Measurements from ENCODE around the gene ZNF48. TPM values are rescaled to one million over a fixed set of nuclear protein-coding genes. Genes with fewer than 3 reads are reported as not detected.

The ZNF48 gene
- total RNA-seq = 1 to 10 TPM; 5.3 to 6.0 TPM

DNA sequence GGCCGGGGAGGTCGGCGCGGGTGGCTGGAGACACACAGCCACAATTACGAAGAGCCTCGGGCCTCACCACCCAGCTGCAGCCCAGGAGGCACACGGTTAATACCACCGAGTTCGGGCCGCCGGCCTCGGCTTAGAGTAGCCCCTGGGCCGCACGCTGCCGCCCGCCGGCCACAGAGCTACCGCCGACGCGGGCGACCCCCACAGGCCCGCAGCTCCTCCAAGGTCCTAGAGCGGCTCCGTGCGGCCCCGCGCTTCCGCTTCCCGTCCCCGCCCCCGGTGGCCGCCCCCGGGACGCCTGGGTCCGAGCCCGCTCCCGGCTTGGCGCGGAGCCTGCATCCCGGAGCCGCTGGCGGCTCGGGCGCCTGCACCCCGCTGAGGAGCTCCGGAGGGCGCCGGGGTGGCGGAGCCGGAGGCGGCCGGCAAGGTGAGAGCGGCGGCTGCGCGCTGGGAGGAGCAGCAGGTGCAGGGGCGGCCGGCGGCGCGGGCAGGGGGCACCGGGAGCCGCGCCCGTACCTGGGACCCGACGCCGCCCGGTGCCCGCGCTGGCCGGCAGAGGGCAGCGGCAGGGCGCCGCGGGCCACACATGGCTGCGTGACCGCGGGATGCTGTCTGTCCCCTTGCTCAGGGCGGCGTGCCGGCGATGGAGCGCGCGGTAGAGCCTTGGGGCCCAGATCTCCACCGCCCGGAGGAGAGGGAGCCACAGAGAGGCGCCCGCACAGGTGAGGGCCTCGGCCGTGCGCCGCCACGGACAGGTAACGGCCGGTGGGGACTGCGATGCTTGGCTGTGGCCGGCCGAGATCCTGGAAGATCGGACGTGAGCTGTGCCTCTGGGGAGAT lies at the start of gene ZNF48:
Gene ZNF48 (plus strand): TSS at position 266 of the 837 bp plus-strand sequence. CDS start 375 bp downstream, at position 641.
- DNase-seq = peak; percentile 54
- CTCF ChIA-PET = interaction anchor here (0.6 to 5.2 kb wide), 6 partner anchors 9 to 34 kb away, joined by 4 to 30 read pairs (median 8); partner anchors contain the start of genes DCTPP1, SEPTIN1 and ZNF771
- H3K4me1 Mint-ChIP-seq (ENCODE audit: low read depth) = peaks cover 32% of the 10 kb centered on the region
- no peaks in the 10 kb centered on the region for H3K9me3 Mint-ChIP-seq
- peak within 1 kb of the TSS; percentile 79 for H3K27ac Mint-ChIP-seq
- peaks cover 11% of the 10 kb centered on the region for H3K36me3 Mint-ChIP-seq (ENCODE audit: low read depth)
- no peaks in the 10 kb centered on the region for H3K27me3 Mint-ChIP-seq (ENCODE audit: low read depth)
- peak within 1 kb of the TSS; percentile 94 for H3K4me3 Mint-ChIP-seq
- intact Hi-C loops (cut with micrococcal nuclease) = no loop called here

- Mint-ChIP-seq H3K27me3 (ENCODE audit: low read depth) (no peaks in the 10 kb centered on the region), H3K4me1 (ENCODE audit: low read depth) (peaks cover 14% of the 10 kb centered on the region), H3K36me3 (ENCODE audit: low read depth) (peaks cover 5% of the 10 kb centered on the region), H3K9me3 (no peaks in the 10 kb centered on the region), H3K27ac (no peak overlapping the region), H3K4me3 (no peak overlapping the region)
- DNase-seq = no peak
- CTCF ChIA-PET = no interaction called here
- intact Hi-C loops (cut with micrococcal nuclease) = no loop called here
Observed at GRCh38 chr16:30346286-30346685, 48.9 kb upstream of the ZNF48 start.

GRCh38 chr16:30348113-30348512 lies 47.1 kb upstream of the ZNF48 start:
- no peak overlapping the region for H3K4me3 Mint-ChIP-seq
- H3K4me1 Mint-ChIP-seq (ENCODE audit: low read depth) = peaks cover 24% of the 10 kb centered on the region

GRCh38 chr16:30348929-30349328 lies 46.3 kb upstream of the ZNF48 start:
- no peak for DNase-seq
- H3K27me3 Mint-ChIP-seq (ENCODE audit: low read depth) = no peaks in the 10 kb centered on the region
- intact Hi-C loops (cut with micrococcal nuclease) = no loop called here
- no peak overlapping the region for H3K4me3 Mint-ChIP-seq
- H3K4me1 Mint-ChIP-seq (ENCODE audit: low read depth) = peaks cover 30% of the 10 kb centered on the region
- H3K36me3 Mint-ChIP-seq (ENCODE audit: low read depth) = peaks cover 19% of the 10 kb centered on the region
- no peaks in the 10 kb centered on the region for H3K9me3 Mint-ChIP-seq
- H3K27ac Mint-ChIP-seq = peak overlapping the region; percentile 65
- CTCF ChIA-PET = interaction anchor here (0.6 to 0.7 kb wide), 3 partner anchors 13 to 176 kb away, joined by 3 to 4 read pairs (median 3); no protein-coding TSS in a partner anchor

More at GRCh38 chr16:30348113-30348512, 47.1 kb upstream of the ZNF48 start:
- no peak for DNase-seq
- Mint-ChIP-seq H3K27me3 (ENCODE audit: low read depth) (no peaks in the 10 kb centered on the region), H3K27ac (no peak overlapping the region), H3K9me3 (no peaks in the 10 kb centered on the region), H3K36me3 (ENCODE audit: low read depth) (peaks cover 16% of the 10 kb centered on the region)
- intact Hi-C loops (cut with micrococcal nuclease) = no loop called here
- CTCF ChIA-PET = interaction anchor here (0.6 kb wide), 1 partner anchor 12 kb away, joined by 3 read pairs; no protein-coding TSS in a partner anchor

GRCh38 chr16:30349675-30350074 lies 45.5 kb upstream of the ZNF48 start:
- H3K9me3 Mint-ChIP-seq = no peaks in the 10 kb centered on the region
- H3K27ac Mint-ChIP-seq = peak overlapping the region; percentile 65
- DNase-seq = no peak
- intact Hi-C loops (cut with micrococcal nuclease) = no loop called here
- no peaks in the 10 kb centered on the region for H3K27me3 Mint-ChIP-seq (ENCODE audit: low read depth)
- peaks cover 37% of the 10 kb centered on the region for H3K4me1 Mint-ChIP-seq (ENCODE audit: low read depth)
- no peak overlapping the region for H3K4me3 Mint-ChIP-seq
- H3K36me3 Mint-ChIP-seq (ENCODE audit: low read depth) = peaks cover 23% of the 10 kb centered on the region
- CTCF ChIA-PET = no interaction called here

DNA sequence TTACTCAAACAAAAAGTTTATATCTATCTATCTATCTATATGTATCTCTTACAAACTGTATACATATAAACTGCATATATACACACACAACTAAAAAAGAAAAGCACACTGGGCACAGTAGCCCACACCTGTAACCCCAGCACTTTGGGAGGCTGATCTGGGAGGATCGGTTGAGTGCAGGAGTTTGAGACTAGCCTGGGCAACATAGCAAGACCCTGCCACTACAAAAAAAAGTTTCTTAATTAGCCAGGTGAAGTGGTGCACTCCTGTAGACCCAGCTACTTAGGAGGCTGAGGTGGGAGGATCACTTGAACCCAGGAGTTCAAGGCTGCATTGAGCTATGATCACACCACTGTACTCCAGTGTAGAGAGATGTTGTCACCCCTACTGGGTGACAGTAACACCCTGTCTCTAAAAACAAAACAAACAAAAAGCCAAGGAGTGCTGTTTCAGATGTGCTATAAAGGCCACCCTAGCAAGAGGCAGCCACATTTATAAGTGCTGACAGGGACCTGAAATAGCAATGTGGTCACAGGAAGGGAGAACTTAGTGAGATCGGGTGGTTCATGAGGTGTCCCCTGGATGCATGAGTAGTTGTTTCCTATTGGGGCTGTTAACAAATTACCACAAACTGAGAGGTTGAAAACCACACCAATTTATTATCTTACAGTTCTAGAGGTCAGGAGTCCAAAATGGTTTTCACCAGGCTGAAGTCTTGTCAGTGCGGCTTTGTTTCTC lies 44.9 kb upstream of the ZNF48 start:
- no peak for DNase-seq
- no peak overlapping the region for H3K4me3 Mint-ChIP-seq
- H3K27ac Mint-ChIP-seq = peak overlapping the region; percentile 74
- peaks cover 23% of the 10 kb centered on the region for H3K36me3 Mint-ChIP-seq (ENCODE audit: low read depth)
- H3K4me1 Mint-ChIP-seq (ENCODE audit: low read depth) = peaks cover 38% of the 10 kb centered on the region
- CTCF ChIA-PET = interaction anchor here (0.5 kb wide), 1 partner anchor 36 kb away, joined by 4 read pairs; no protein-coding TSS in a partner anchor
- intact Hi-C loops (cut with micrococcal nuclease) = no loop called here
- H3K9me3 Mint-ChIP-seq = no peaks in the 10 kb centered on the region
- H3K27me3 Mint-ChIP-seq (ENCODE audit: low read depth) = no peaks in the 10 kb centered on the region

DNA sequence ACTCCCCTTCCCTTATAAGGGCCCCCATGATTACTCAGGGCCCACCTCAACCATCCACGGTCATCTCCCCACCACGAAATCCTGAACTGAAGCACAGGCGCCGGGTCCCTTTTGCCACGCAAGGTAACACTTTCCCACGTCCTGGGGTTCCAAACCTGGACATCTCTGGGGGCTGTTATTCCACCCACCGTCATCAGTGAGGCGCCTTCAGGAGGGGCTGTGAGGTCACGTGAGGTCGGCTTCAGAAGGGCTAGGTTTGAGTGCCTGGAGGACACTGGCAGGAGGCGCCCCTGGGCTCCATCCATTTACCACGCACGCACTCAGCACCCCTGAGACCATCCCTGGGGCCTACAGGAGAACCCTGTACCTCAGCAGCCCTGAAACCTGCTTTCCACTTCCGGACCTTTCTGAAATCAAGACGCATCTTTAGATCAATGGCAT lies 44.2 kb upstream of the ZNF48 start:
- intact Hi-C loops (cut with micrococcal nuclease) = no loop called here
- H3K27me3 Mint-ChIP-seq (ENCODE audit: low read depth) = no peaks in the 10 kb centered on the region
- peaks cover 23% of the 10 kb centered on the region for H3K36me3 Mint-ChIP-seq (ENCODE audit: low read depth)
- no peak overlapping the region for H3K4me3 Mint-ChIP-seq
- no peak for DNase-seq
- H3K9me3 Mint-ChIP-seq = no peaks in the 10 kb centered on the region
- H3K27ac Mint-ChIP-seq = peak overlapping the region; percentile 74
- H3K4me1 Mint-ChIP-seq (ENCODE audit: low read depth) = peaks cover 42% of the 10 kb centered on the region
- CTCF ChIA-PET = interaction anchor here (0.5 kb wide), 1 partner anchor 35 kb away, joined by 4 read pairs; no protein-coding TSS in a partner anchor

- Mint-ChIP-seq H3K27me3 (ENCODE audit: low read depth) (no peaks in the 10 kb centered on the region), H3K9me3 (no peaks in the 10 kb centered on the region), H3K4me3 (no peak overlapping the region), H3K36me3 (ENCODE audit: low read depth) (peaks cover 23% of the 10 kb centered on the region), H3K27ac (no peak overlapping the region), H3K4me1 (ENCODE audit: low read depth) (peaks cover 48% of the 10 kb centered on the region)
- intact Hi-C loops (cut with micrococcal nuclease) = no loop called here
- CTCF ChIA-PET = no interaction called here
- no peak for DNase-seq
Observed at GRCh38 chr16:30351586-30352419, 43.4 kb upstream of the ZNF48 start.

GRCh38 chr16:30352488-30353401 lies 42.5 kb upstream of the ZNF48 start:
- CTCF ChIA-PET = no interaction called here

DNA sequence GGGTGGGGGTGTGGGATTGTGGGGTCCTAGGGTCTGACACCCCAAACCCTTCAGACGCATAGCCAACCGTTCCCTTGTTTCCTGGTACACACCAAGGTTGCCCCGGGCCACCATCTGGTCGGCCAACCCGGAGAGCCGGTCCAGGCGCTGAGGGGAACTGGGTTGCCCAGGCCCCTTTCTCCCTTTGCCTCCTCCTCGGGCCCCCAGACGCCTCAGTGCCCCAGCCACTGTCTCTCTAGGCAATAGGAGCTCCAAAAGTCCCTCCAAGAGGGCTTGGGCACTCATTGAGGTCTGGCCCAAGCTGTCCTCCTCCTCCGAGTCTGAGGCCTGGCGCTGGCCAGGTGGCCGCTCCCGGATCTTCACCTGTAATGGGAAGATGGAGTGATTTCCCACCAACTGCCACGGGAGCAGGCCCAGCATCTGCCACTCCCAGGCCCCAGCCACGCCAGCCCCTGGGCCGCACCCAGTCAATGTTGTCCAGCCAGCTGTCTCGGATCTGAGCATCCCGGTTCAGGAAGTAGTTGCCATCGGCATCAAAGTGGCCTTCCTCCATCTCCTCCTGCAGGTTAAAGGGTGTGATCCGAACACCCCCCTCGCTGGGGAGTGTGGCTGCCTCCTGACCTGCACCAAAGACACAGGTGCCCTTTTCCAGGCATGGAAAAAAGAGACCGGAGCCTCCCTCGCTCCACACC lies 41.6 kb upstream of the ZNF48 start:
- Mint-ChIP-seq H3K4me3 (peak overlapping the region; percentile 94), H3K27ac (peak overlapping the region; percentile 96), H3K27me3 (ENCODE audit: low read depth) (no peaks in the 10 kb centered on the region), H3K9me3 (no peaks in the 10 kb centered on the region), H3K4me1 (ENCODE audit: low read depth) (peaks cover 53% of the 10 kb centered on the region), H3K36me3 (ENCODE audit: low read depth) (peaks cover 25% of the 10 kb centered on the region)
- intact Hi-C loops (cut with micrococcal nuclease) = loop anchor here (2.0 kb wide), 1 partner anchor 25 kb away; no protein-coding TSS in a partner anchor
- DNase-seq = no peak
- CTCF ChIA-PET = interaction anchor here (1.3 to 1.5 kb wide), 2 partner anchors 29 to 56 kb away, joined by 3 to 5 read pairs; partner anchors contain the start of gene SEPTIN1

More at GRCh38 chr16:30352488-30353401, 42.5 kb upstream of the ZNF48 start:
- DNase-seq = no peak
- Mint-ChIP-seq H3K9me3 (no peaks in the 10 kb centered on the region), H3K4me1 (ENCODE audit: low read depth) (peaks cover 53% of the 10 kb centered on the region), H3K27ac (peak overlapping the region; percentile 5), H3K4me3 (no peak overlapping the region), H3K27me3 (ENCODE audit: low read depth) (no peaks in the 10 kb centered on the region), H3K36me3 (ENCODE audit: low read depth) (peaks cover 25% of the 10 kb centered on the region)
- intact Hi-C loops (cut with micrococcal nuclease) = no loop called here
